VCaP (cell line): ENCODE measurements around the gene MMD.
"Not testable (repeated sequence)": the region's sequence is repeated elsewhere in the genome, so short reads cannot be mapped to it uniquely, and the experiment has no call there.

ENCODE experiments used
- H3K27ac ChIP-seq: fragments of 450-650 bp; 2 replicates; pipeline ENCODE4 v1.5.1; 2017
- CTCF ChIP-seq: fragments of 450-650 bp; conservative IDR thresholded peaks from 2 replicates; pipeline ENCODE4 v1.5.1; 2017; ENCODE audit warnings: mild to moderate bottlenecking, moderate library complexity

The MMD gene

GRCh38 chr17:55407641-55408566 lies 13.7 kb downstream of the MMD start:
- no peak for TF ChIP-seq CTCF
- no peak overlapping the region; the same call in 1 of the 2 replicates for H3K27ac ChIP-seq

GRCh38 chr17:55405600-55405999 lies 16.0 kb downstream of the MMD start:
- no peak overlapping the region for H3K27ac ChIP-seq
- TF ChIP-seq CTCF = no peak

- not testable (repeated sequence) for H3K27ac ChIP-seq
Observed at GRCh38 chr17:55404197-55404596, 17.4 kb downstream of the MMD start.

- H3K27ac ChIP-seq = peak overlapping the region; percentile 60
- TF ChIP-seq CTCF = no peak
Observed at GRCh38 chr17:55402374-55402773, 19.3 kb downstream of the MMD start.

- no peak overlapping the region for H3K27ac ChIP-seq
- TF ChIP-seq CTCF = no peak
Observed at GRCh38 chr17:55398689-55399088, 22.9 kb downstream of the MMD start.

- no peak for TF ChIP-seq CTCF
Observed at GRCh38 chr17:55395803-55396505, 25.7 kb downstream of the MMD start.

GRCh38 chr17:55394357-55395021 lies 27.1 kb downstream of the MMD start:
- no peak for TF ChIP-seq CTCF
- peak overlapping the region; percentile 6; the same call in 1 of the 2 replicates for H3K27ac ChIP-seq

More at GRCh38 chr17:55395803-55396505, 25.7 kb downstream of the MMD start:
- no peak overlapping the region for H3K27ac ChIP-seq
